Adipose tissue (tissue), 3 donors: ENCODE measurements around the gene CALD1. TPM values are rescaled to one million over a fixed set of nuclear protein-coding genes. Genes with fewer than 3 reads are reported as not detected.

Experiments used
- H3K27ac ChIP-seq: one replicate; pipeline ENCODE4 v1.5.1; 2013; ENCODE audit warnings: low read depth, low read length
- WGBS, 3 donors: extraction: QIAGEN DNeasy Blood & Tissue Kit; methylation state at CpG; one replicate each; pipeline ENCODE4 v1.1.7; 2013; 5-methylcytosine and 5-hydroxymethylcytosine counted together
- polyA plus RNA-seq, 3 donors: library from polyadenylated mRNA; stranded (reverse); fragments of 200-250 nt; gene quantifications; one replicate each; pipeline ENCODE4 v1.2.3, GENCODE V29; 2013
- donor health status: healthy with polysubstance abuse.
- donor health status: Bipolar disorder and iron deficiency.
- donor health status: healthy.

Gene CALD1
- polyA plus RNA-seq, 3 donors = 18.7 to 259 (median 86.3) TPM

DNA sequence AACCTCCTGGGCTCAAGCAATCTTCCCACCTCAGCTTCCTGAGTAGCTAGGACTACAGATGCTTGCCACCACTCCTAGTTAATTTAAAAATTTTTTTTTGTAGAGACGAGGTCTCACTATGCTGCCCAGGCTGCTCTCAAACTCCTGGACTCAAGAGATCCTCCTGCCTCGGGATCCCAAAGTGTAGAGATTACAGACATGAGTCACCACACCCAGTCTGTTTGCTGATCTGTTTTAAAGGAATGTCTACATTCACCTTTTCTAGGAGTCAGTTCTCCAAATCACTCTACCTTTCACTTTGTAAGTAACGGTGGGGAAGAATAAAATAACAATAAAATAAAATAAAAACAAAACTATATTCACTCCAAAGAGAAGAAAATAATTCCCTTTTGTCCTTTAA, 120.3 kb downstream of the CALD1 start:
- H3K27ac ChIP-seq = no peak overlapping the region
- WGBS, 3 donors = 61 to 74% (median 67%) methylated on average over 3 of the region's 3 CpGs

DNA sequence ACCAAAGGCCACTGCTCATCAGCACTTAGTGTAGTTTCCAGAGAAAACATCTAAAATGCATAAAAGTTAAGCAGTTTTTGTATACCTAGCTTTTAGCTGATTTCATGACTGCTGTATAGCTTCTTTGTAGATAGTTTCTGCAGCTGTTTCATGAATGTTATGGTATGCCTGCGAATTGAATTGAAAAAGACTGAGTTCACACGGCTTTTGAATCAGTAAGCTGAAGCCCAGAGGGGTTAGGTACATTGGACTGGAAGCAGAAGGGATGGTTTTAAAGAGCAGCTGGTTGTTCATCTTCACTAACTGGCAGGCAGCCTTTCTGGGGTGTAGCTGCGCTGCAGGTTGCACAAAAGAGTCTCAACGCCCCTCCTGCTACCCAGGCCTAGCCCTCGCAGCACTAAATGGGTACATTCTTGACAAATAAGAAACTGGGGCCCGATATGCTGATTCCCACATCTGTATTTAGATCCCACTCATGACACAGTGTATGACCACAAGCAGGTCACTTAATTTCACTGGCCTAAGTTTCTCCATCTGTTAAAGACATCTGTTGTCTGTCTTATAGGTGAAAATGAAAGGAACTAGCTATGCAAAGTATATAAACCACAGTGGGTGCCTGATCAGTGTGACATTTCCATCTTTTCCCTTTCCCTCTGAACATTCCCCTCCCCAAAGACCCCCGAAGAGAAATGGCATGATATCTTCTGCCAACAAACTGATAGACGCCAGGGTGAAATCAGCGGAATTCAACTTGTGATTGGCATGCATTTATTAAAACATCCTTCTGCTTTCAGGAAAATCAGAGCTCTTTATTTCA, 120.9 kb downstream of the CALD1 start:
- 85 to 86% (median 86%) methylated on average over 9 of the region's 9 CpGs for WGBS, 3 donors
- H3K27ac ChIP-seq = no peak overlapping the region

GRCh38 chr7:134901389-134902020, 122.1 kb downstream of the CALD1 start:
- WGBS, 3 donors = 73 to 89% (median 80%) methylated on average over 4 of the region's 4 CpGs
- no peak overlapping the region for H3K27ac ChIP-seq

- H3K27ac ChIP-seq = no peak overlapping the region
- 58 to 80% (median 69%) methylated on average over 2 of the region's 2 CpGs for WGBS, 3 donors
These were observed 122.6 kb downstream of the CALD1 start for GRCh38 chr7:134902058-134902457.

GRCh38 chr7:134903073-134903790, 123.8 kb downstream of the CALD1 start:
- 91 to 93% (median 92%) methylated on average over 5 of the region's 5 CpGs for WGBS, 3 donors
- H3K27ac ChIP-seq = no peak overlapping the region

DNA sequence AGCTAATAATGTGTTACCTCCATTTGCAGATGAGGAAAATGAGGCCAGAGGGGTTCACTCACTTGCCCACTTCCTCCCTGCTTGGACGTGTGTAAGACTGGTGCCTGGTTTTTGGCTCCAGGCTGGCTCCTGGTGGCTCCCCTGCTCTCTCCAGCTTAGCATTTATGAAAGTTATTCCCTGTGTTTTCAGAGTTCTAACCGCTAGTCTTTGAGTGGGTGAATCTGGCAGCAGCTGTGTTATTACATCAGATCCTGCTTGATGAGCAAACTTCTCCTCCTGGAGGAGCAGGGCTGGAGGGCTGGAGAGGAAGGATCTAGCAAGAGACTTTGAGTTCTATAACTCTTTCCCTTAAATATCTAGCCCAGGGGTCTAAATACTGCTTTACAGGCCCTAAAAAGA, 125.9 kb downstream of the CALD1 start:
- WGBS, 3 donors = 18 to 70% (median 22%) methylated on average over 2 of the region's 2 CpGs
- H3K27ac ChIP-seq = no peak overlapping the region

- H3K27ac ChIP-seq = no peak overlapping the region
- WGBS, 3 donors = 86 to 89% (median 87%) methylated on average over 4 of the region's 4 CpGs
These were observed 127.6 kb downstream of the CALD1 start for GRCh38 chr7:134907000-134907399.

DNA sequence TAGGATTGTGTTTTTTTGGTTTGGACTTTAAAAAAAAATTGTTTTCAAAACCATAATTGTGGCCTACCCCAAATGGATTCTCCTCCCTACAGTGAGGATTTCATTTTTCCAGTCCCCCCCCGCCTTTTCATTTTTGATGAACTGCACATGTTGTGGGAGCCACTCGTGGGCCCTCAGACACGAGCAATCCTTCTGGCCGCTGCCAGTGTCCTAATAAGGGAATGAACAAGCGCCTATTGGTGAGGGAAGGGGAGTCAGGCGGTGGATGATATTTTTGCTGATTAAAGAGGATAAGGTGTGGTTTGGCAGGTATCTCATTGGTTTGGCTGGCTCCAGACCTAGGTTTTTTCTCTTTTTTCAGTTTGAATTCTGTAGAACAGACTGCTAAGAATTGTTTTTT, 128.2 kb downstream of the CALD1 start:
- H3K27ac ChIP-seq = no peak overlapping the region
- 60 to 78% (median 65%) methylated on average over 6 of the region's 6 CpGs for WGBS, 3 donors

DNA sequence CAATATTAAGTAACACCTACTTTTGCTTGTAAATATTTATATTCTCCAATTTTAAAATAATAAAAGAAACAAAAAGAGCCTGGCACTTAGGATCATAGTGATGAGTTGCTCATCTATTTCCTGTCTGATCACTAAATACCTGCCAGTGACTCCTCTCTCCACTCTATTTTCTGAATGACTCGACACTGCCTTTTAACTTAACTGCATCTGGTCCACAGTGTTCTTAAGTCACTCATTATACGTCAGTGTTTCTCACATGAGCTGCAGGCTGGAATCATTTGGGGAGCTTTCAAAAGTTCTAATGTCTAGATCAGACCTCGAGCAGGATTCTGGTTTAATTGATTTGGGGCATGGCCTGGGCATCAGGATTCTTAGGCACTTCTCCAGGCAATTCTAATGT, 128.9 kb downstream of the CALD1 start:
- no peak overlapping the region for H3K27ac ChIP-seq
- WGBS, 3 donors = 76 to 85% (median 80%) methylated on average over 3 of the region's 3 CpGs

GRCh38 chr7:134910214-134910890, 130.9 kb downstream of the CALD1 start:
- 29 to 86% (median 77%) methylated on average over 4 of the region's 4 CpGs for WGBS, 3 donors
- no peak overlapping the region for H3K27ac ChIP-seq

- 83 to 85% (median 84%) methylated on average over 4 of the region's 4 CpGs for WGBS, 3 donors
- no peak overlapping the region for H3K27ac ChIP-seq
These were observed 131.5 kb downstream of the CALD1 start for GRCh38 chr7:134910968-134911367.

DNA sequence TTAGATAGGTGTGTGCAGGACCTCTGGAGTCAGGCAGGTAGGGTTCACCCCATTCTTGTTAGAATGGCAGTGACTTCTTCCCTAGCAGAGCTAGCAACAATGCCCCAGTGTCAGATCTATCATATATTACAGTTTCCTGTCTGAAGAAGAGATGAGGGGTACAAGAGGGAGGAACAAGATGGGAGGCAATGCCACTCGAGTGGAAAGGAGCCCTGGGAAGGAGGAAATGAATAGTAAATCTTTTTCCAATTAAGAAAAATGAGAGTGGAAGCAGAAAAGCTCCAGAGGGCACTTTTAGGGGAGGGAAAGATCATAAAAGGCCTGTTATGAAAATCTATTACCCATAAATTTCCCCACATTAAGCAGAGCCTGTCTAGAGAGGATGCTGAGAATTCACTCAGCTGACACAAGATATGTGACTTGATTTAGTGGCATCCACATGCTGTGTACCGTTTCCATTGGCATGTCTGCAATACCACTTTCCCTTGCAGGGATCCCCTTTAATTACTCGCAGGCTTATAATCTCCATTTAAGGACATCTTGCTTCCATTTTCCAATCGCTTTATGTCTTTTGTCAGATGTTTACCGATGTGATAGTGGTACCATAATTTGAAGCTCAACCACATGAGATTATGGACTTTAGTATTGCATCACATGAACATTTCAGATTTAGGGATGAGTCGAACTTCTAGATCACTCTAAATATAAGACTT, 136.9 kb downstream of the CALD1 start:
- 82 to 88% (median 87%) methylated on average over 6 of the region's 6 CpGs for WGBS, 3 donors
- no peak overlapping the region for H3K27ac ChIP-seq

DNA sequence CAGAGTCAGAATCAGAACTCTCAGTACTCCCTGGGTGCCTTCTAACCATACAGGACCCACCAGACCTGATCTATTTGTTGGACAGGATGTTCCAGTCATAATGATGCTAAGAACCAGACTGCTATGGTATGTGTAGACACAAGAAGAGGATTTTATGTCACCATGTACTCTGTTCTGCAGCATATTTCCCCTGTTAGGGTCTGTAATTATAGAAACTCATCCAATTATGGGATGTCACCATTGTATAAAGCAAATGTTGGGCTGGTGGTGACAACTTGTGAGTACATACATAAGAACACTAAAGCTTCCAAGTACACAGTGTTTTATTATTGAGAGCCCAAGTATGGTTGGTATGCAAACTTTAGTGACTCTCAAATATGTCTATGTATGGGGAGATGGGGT, 139.8 kb downstream of the CALD1 start:
- no peak overlapping the region for H3K27ac ChIP-seq

- H3K27ac ChIP-seq = no peak overlapping the region
- 80 to 84% (median 81%) methylated on average over 2 of the region's 2 CpGs for WGBS, 3 donors
These were observed 140.8 kb downstream of the CALD1 start for GRCh38 chr7:134920026-134920753.

DNA sequence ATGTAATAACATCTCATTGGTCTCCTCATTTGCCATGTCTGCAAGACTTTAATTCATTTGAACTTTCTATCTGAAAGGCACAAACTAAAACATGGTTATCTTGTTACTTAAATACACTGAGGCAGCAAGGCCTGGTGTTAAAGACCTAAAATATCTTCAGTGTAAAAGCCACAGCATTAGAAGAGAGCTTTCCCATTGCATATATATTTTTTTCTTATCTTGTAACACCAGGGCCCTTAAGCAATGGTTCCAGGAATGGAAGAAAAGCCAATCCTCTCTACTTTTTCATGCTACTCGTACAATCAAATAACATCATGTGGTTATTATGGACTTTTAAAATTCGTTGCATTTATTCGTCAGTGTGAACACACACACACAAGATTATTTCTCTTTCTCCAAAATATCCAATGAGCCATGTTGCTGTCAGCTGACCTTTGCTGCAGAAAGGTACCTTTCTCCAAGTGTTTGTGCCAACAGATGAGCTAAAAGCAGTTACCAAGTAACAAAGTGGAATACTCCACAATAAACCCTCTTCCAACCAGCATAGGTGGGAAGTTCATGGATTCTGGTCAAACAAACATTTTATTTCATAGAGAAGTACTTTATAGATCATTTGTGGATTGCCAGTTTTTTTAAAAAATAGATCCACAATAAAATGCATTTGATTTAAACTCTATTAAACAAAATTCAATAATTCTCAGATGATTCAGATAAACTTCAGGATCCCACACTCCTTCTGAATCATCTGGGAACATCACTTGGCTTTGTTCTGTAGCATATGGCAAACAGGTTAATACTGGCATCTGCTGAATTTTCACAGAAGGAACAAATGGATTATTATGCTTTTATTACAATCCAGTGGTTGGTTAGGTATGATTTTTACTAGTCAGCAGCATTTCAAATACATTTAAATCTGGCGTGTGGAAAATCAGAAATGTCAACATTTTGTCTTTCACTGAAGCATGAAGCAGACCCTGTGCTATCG, 143.6 kb downstream of the CALD1 start:
- no peak overlapping the region for H3K27ac ChIP-seq
- 84 to 92% (median 89%) methylated on average over 5 of the region's 5 CpGs for whole genome bisulfite sequencing, 3 donors

GRCh38 chr7:134925766-134926165, 146.3 kb downstream of the CALD1 start:
- 89 to 93% (median 91%) methylated on average over 5 of the region's 5 CpGs for WGBS, 3 donors
- no peak overlapping the region for H3K27ac ChIP-seq

- WGBS, 3 donors = 93 to 98% (median 96%) methylated on average over 1 of the region's 1 CpG
- H3K27ac ChIP-seq = no peak overlapping the region
These were observed 147.0 kb downstream of the CALD1 start for GRCh38 chr7:134926396-134926795.
